HEK293 (cell line): ENCODE results near the gene KIAA0586.
"Not testable (repeated sequence)": the region's sequence is repeated elsewhere in the genome, so short reads cannot be mapped to it uniquely, and the experiment has no call there.

Source experiments
- CTCF ChIA-PET: fragments of 350-600 bp; formaldehyde crosslinking; extraction: SDS; loops from one replicate; lab custom pipeline; 2021; ENCODE audit warnings: antibody characterized with exemption; lab: Yijun Ruan, JAX
- POLR2A ChIA-PET: fragments of 300-600 bp; formaldehyde crosslinking; extraction: SDS; loops from one replicate; lab custom pipeline; 2020; ENCODE audit warnings: antibody characterized with exemption, inconsistent platforms; lab: Yijun Ruan, JAX
- H3K27ac ChIP-seq: fragments of 200-500 bp; sonication (Bioruptor generic); 2 replicates; pipeline ENCODE4 v1.5.1; 2014; ENCODE audit warnings: low read depth, low read length, control low read depth, inconsistent platforms; ENCODE audit errors: extremely low read depth
- H3K36me3 ChIP-seq, 2 experiments: fragments of 200-500 bp in 1 of 2; sonication (Bioruptor generic) in 1 of 2; 1 replicate in 1 of 2; 2 replicates in 1 of 2; pipeline ENCODE4 v1.5.1; 2014 to 2017; ENCODE audit warnings: inconsistent platforms in 2 of 2, low read length in 2 of 2; ENCODE audit not compliant: control insufficient read depth in 2 of 2, insufficient read depth in 1 of 2
- H3K4me1 ChIP-seq: fragments of 200-500 bp; sonication (Bioruptor generic); 2 replicates; pipeline ENCODE4 v1.5.1; 2014; ENCODE audit warnings: mild to moderate bottlenecking, low read length, inconsistent platforms; ENCODE audit not compliant: control insufficient read depth, insufficient read depth
- H3K4me3 ChIP-seq: 2 replicates; pipeline ENCODE4 v1.5.1; 2011; ENCODE audit warnings: low read depth, mild to moderate bottlenecking, control low read depth, low read length, moderate library complexity
- H3K9me3 ChIP-seq: fragments of 200-500 bp; sonication (Bioruptor generic); 2 replicates; pipeline ENCODE4 v1.5.1; 2014; ENCODE audit warnings: low read depth, low read length, inconsistent platforms; ENCODE audit not compliant: control insufficient read depth, insufficient read depth
- CTCF ChIP-seq: fragments of 450-650 bp; formaldehyde crosslinking; IDR thresholded peaks from 2 replicates; pipeline ENCODE4 v1.5.1; 2016; ENCODE audit warnings: missing biosample characterization, missing genetic modification characterization
- FEZF1 ChIP-seq: fragments of 450-650 bp; formaldehyde crosslinking; IDR thresholded peaks from 2 replicates; pipeline ENCODE4 v1.5.1; 2016; ENCODE audit warnings: missing biosample characterization, missing genetic modification characterization
- GLIS2 ChIP-seq: fragments of 450-650 bp; formaldehyde crosslinking; IDR thresholded peaks from 2 replicates; pipeline ENCODE4 v1.5.1; 2016; ENCODE audit warnings: missing biosample characterization, missing genetic modification characterization
- KLF9 ChIP-seq: fragments of 450-650 bp; formaldehyde crosslinking; IDR thresholded peaks from 2 replicates; pipeline ENCODE4 v1.5.1; 2016; ENCODE audit warnings: missing biosample characterization, missing genetic modification characterization, low read depth
- ZFP37 ChIP-seq: fragments of 450-650 bp; formaldehyde crosslinking; IDR thresholded peaks from 2 replicates; pipeline ENCODE4 v1.5.1; 2016; ENCODE audit warnings: missing biosample characterization, missing genetic modification characterization
- ZNF146 ChIP-seq: fragments of 450-650 bp; formaldehyde crosslinking; IDR thresholded peaks from 2 replicates; pipeline ENCODE4 v1.5.1; 2016; ENCODE audit warnings: missing biosample characterization, missing genetic modification characterization
- ZNF169 ChIP-seq: fragments of 450-650 bp; formaldehyde crosslinking; IDR thresholded peaks from 2 replicates; pipeline ENCODE4 v1.5.1; 2016; ENCODE audit warnings: missing biosample characterization, missing genetic modification characterization
- ZNF341 ChIP-seq: fragments of 450-650 bp; formaldehyde crosslinking; IDR thresholded peaks from 2 replicates; pipeline ENCODE4; 2016; ENCODE audit warnings: low read depth, missing biosample characterization, missing genetic modification characterization
- ZNF362 ChIP-seq: fragments of 450-650 bp; formaldehyde crosslinking; IDR thresholded peaks from 2 replicates; pipeline ENCODE4 v1.5.1; 2016; ENCODE audit warnings: missing biosample characterization, missing genetic modification characterization
- ZNF548 ChIP-seq: fragments of 450-650 bp; formaldehyde crosslinking; IDR thresholded peaks from 2 replicates; pipeline ENCODE4 v1.5.1; 2016; ENCODE audit warnings: missing biosample characterization, missing genetic modification characterization
- ZNF596 ChIP-seq: fragments of 450-650 bp; IDR thresholded peaks from 2 replicates; pipeline ENCODE4 v1.5.0; 2018; ENCODE audit warnings: missing biosample characterization, mild to moderate bottlenecking, missing genetic modification characterization, moderate library complexity
- ZNF610 ChIP-seq: fragments of 450-650 bp; formaldehyde crosslinking; IDR thresholded peaks from 2 replicates; pipeline ENCODE4 v1.5.1; 2016; ENCODE audit warnings: missing biosample characterization, missing genetic modification characterization, borderline replicate concordance
- ZNF654 ChIP-seq: fragments of 450-650 bp; formaldehyde crosslinking; IDR thresholded peaks from 2 replicates; pipeline ENCODE4 v1.5.1; 2016; ENCODE audit warnings: low read depth, missing biosample characterization, missing genetic modification characterization
- ZNF660 ChIP-seq: fragments of 450-650 bp; IDR thresholded peaks from 2 replicates; pipeline ENCODE4 v1.5.1; 2018; ENCODE audit warnings: missing biosample characterization, mild to moderate bottlenecking, missing genetic modification characterization
- ZNF747 ChIP-seq: fragments of 450-650 bp; formaldehyde crosslinking; IDR thresholded peaks from 2 replicates; pipeline ENCODE4 v1.5.1; 2016; ENCODE audit warnings: missing biosample characterization, missing genetic modification characterization
- ZNF776 ChIP-seq: fragments of 450-650 bp; formaldehyde crosslinking; IDR thresholded peaks from 2 replicates; pipeline ENCODE4 v1.5.0; 2017; ENCODE audit warnings: missing biosample characterization, missing genetic modification characterization, borderline replicate concordance
- ZNF792 ChIP-seq: fragments of 450-650 bp; formaldehyde crosslinking; IDR thresholded peaks from 2 replicates; pipeline ENCODE4 v1.5.1; 2016; ENCODE audit warnings: missing biosample characterization, missing genetic modification characterization
- ZSCAN30 ChIP-seq: fragments of 450-650 bp; IDR thresholded peaks from 2 replicates; pipeline ENCODE4 v1.5.1; 2018; ENCODE audit warnings: missing biosample characterization, mild to moderate bottlenecking, missing genetic modification characterization, moderate library complexity
- TF ChIP-seq, protein P1 (sequence below): fragments of 450-650 bp; formaldehyde crosslinking; IDR thresholded peaks from 2 replicates; pipeline ENCODE4 v1.5.1; 2016; ENCODE audit warnings: missing biosample characterization, missing genetic modification characterization

KIAA0586 gene

GRCh38 chr14:58501214-58501816, 73.8 kb downstream of the KIAA0586 start:
- ChIA-PET CTCF (interaction anchor here (0.5 to 4.0 kb wide), 49 partner anchors 8 to 942 kb away, joined by 3 to 55 read pairs (median 3); partner anchors contain the start of gene DACT1), POLR2A (no interaction called here)
- no peak overlapping the region for H3K27ac ChIP-seq

DNA sequence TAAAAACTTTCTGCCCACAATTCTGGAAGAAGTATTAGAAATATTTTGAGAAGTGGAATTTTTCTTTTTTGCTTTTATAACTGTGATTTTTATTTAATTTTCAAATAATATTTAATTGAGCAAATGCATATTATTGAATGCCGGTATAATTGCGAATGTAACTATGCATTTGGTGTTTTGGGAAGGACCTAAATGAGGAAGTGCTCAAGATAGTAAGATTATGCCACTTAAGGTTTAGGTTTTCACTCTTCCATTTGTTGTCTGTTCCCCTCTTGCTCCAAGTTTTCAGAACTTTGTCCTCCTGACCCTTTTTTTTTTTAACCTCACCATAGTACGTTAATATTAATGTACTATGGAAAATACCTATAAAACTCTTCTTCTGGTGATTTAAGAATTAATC, 85.8 kb downstream of the KIAA0586 start:
- TF ChIP-seq ZSCAN30 (tag by site-specific recombination): no peak
- no peak for TF ChIP-seq ZNF792 (tag by site-specific recombination)
- no peak for TF ChIP-seq ZNF341 (tag by site-specific recombination)
- no peak for TF ChIP-seq ZNF362 (tag by site-specific recombination)
- no peak for TF ChIP-seq ZNF548
- TF ChIP-seq ZNF747: no peak
- TF ChIP-seq ZFP37: no peak
- TF ChIP-seq KLF9 (tag by site-specific recombination): no peak
- TF ChIP-seq ZNF610: no peak
- no peak for TF ChIP-seq ZNF596 (tag by site-specific recombination)
- TF ChIP-seq FEZF1 (tag by site-specific recombination): no peak
- TF ChIP-seq, protein P1, sequence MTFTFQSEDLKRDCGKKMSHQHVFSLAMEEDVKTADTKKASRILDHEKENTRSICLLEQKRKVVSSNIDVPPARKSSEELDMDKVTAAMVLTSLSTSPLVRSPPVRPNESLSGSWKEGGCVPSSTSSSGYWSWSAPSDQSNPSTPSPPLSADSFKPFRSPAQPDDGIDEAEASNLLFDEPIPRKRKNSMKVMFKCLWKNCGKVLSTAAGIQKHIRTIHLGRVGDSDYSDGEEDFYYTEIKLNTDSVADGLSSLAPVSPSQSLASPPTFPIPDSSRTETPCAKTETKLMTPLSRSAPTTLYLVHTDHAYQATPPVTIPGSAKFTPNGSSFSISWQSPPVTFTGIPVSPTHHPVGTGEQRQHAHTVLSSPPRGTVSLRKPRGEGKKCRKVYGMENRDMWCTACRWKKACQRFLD (tag by site-specific recombination): no peak
- no peak for TF ChIP-seq ZNF169 (tag by site-specific recombination)
- no peak for TF ChIP-seq ZNF776 (tag by site-specific recombination)
- TF ChIP-seq, all 188 proteins: peak for 0
- peaks cover 7 to 17% of the 10 kb centered on the region in 2 experiments; a peak in 2 of 3 replicates for H3K36me3 ChIP-seq
- H3K4me1 ChIP-seq: no peaks in the 10 kb centered on the region
- H3K27ac ChIP-seq: no peak overlapping the region
- H3K4me3 ChIP-seq: no peak overlapping the region
- ChIA-PET POLR2A (no interaction called here), CTCF (no interaction called here)
- H3K9me3 ChIP-seq: no peaks in the 10 kb centered on the region

More at GRCh38 chr14:58501214-58501816, 73.8 kb downstream of the KIAA0586 start:
- Histone ChIP-seq H3K4me1 (no peaks in the 10 kb centered on the region), H3K9me3 (no peaks in the 10 kb centered on the region), H3K4me3 (no peak overlapping the region), H3K36me3 (peaks cover 11 to 13% of the 10 kb centered on the region in 2 experiments)
- TF ChIP-seq ZNF654 (tag by site-specific recombination) (peak; percentile 82), ZNF660 (tag by site-specific recombination) (peak; percentile 38; the same call in 1 of the 2 replicates), CTCF (tag by site-specific recombination) (peak; percentile 16; the same call in 1 of the 2 replicates), GLIS2 (tag by site-specific recombination) (no peak)

GRCh38 chr14:58517592-58517991, 90.1 kb downstream of the KIAA0586 start:
- Histone ChIP-seq H3K4me3 (no peak overlapping the region), H3K27ac (no peak overlapping the region), H3K36me3 (peaks cover 5 to 8% of the 10 kb centered on the region in 2 experiments; a peak in 2 of 3 replicates), H3K4me1 (no peaks in the 10 kb centered on the region), H3K9me3 (no peaks in the 10 kb centered on the region)
- POLR2A ChIA-PET: no interaction called here
- TF ChIP-seq ZNF776 (tag by site-specific recombination) (no peak), ZNF146 (tag by site-specific recombination) (0 out of 2 replicates have a peak, but pooled peaks have one; percentile 21)
- CTCF ChIA-PET: interaction anchor here (1.4 kb wide), 1 partner anchor 16 kb away, joined by 6 read pairs; no protein-coding TSS in a partner anchor

DNA sequence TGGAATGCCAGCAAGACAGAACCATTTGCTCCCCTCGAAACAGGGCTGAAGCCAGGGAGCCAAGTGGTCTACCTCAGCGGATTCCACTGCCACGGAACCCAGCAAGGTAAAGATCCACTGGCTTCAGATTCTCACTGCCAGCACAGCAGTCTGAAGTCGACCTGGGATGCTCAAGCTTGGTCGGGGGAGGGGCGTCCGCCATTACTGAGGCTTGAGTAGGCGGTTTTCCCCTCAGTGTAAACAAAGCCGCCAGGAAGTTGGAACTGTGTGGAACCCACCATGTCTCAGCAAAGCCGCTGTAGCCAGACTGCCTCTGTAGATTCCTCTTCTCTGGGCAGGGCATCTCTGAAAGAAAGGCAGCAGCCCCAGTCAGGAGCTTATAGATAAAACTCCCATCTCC, 98.2 kb downstream of the KIAA0586 start:
- CTCF ChIA-PET, H3K9me3 ChIP-seq, H3K4me3 ChIP-seq, H3K27ac ChIP-seq, H3K36me3 ChIP-seq, H3K4me1 ChIP-seq, POLR2A ChIA-PET: not testable (repeated sequence)
